Left cardiac atrium (tissue), 4 donors: ENCODE measurements around the gene NPEPL1. TPM values are rescaled to one million over a fixed set of nuclear protein-coding genes. Genes with fewer than 3 reads are reported as not detected.

ENCODE experiments used
- ATAC-seq, 2 donors: fragments of 200-7000 bp; cut with Tn5 transposase; one replicate each; pipeline ENCODE4 v1.9.1; 2020; ENCODE audit warnings: mild to moderate bottlenecking in 2 of 2, moderate library complexity in 2 of 2
- DNase-seq: peaks from one replicate; pipeline ENCODE4 v3.0.0-alpha.2; 2020
- intact Hi-C, 2 donors: fragments of 100-400 bp; cut with DNase I; formaldehyde crosslinking; loops; one replicate each; pipeline versions ENCODE4 v1.14.1 to v1.15.1; 2022 to 2023
- total RNA-seq, 2 donors: library from RNA; stranded (reverse); fragmentation: NEBNext Ultra II Directional; extraction: Animal tissue kit (Norgen Biotek cat#: 25700); gene quantifications; one replicate each; pipeline ENCODE4 v1.2.1, GENCODE V29; 2021
- donor health status: DM: no; HTN: yes; CAD: no.
- donor health status: DM: no; HTN: yes; CAD: no; lungs with severe emphysema.
- donor health status: DM: yes; HTN: yes; CAD: no.
- donor health status: Dilated cardiomyopathy.

Gene NPEPL1
- total RNA-seq, 2 donors from 2014 or later: 19.7 to 20.0 TPM

DNA sequence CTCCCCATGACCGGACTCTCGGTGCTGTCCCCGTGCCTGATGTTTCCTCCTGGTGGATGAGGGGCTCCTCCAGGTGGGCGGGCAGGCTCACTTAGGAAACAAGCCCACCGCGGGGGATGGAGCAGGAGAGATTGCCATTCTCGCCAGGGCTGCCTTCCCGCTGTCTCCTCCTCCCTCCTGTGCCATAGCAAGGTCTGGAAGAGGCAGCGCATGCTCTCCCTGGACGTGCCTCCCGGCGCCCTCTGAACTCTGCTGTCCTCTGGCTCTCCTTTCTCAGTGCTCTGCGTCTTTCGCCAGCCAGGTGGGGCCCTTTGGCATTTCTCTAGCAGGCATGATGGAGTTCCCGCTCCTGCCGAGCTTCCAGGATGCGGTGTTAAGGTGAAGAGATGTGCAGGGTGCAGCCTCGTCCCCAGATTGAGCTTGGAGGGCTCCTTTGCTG lies 17.4 kb upstream of the NPEPL1 start:
- ATAC-seq: no peak
- intact Hi-C loops: no loop called here
- DNase-seq: no peak

GRCh38 chr20:58675641-58676040 lies 17.0 kb upstream of the NPEPL1 start:
- intact Hi-C loops: no loop called here
- ATAC-seq (no peak), DNase-seq (no peak)

DNA sequence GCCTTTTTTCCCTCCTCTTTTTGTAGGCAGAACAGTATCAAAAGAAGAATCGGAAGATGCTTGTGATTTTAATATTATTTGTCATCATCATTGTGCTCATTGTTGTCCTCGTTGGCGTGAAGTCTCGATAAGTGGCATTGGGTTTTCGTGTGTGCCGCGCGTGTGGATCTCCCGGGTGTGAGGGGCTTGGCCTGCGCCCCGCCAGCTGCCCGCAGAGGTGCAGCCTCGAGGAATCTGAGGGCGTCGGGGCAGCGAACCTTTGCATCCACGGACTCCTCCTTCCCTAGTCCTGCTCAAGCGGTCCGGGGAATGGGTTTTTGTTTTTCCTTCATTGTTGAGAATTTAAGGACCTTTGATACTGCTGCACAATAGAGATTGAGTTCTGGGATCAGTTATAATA lies 16.4 kb upstream of the NPEPL1 start:
- intact Hi-C loops: no loop called here
- ATAC-seq (no peak), DNase-seq (no peak)

- ATAC-seq: no peak
- intact Hi-C loops: no loop called here
- DNase-seq: no peak
Observed at GRCh38 chr20:58677079-58677604, 15.5 kb upstream of the NPEPL1 start.

DNA sequence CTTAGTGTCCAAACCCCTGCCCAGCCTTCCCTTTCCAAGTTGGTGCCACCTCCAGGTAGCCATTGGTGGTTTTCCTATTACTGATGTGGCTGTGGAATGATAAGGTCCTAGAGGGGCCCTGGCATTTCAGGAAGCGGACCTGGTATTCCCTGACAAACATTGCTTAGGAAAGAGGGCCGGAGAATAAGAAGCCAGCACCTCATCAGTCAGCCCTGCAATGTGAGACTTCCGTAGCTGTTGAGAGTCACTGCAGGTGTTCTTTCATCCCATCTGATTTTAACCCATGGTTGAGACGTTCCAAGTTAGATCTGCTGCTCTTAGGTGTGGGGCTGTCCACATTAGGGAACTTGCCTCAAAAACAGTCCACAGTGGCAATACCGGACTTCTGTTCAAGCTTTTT lies 14.8 kb upstream of the NPEPL1 start:
- no peak for DNase-seq
- intact Hi-C loops: no loop called here
- no peak for ATAC-seq

GRCh38 chr20:58678806-58679205 lies 13.8 kb upstream of the NPEPL1 start:
- no peak for DNase-seq

DNA sequence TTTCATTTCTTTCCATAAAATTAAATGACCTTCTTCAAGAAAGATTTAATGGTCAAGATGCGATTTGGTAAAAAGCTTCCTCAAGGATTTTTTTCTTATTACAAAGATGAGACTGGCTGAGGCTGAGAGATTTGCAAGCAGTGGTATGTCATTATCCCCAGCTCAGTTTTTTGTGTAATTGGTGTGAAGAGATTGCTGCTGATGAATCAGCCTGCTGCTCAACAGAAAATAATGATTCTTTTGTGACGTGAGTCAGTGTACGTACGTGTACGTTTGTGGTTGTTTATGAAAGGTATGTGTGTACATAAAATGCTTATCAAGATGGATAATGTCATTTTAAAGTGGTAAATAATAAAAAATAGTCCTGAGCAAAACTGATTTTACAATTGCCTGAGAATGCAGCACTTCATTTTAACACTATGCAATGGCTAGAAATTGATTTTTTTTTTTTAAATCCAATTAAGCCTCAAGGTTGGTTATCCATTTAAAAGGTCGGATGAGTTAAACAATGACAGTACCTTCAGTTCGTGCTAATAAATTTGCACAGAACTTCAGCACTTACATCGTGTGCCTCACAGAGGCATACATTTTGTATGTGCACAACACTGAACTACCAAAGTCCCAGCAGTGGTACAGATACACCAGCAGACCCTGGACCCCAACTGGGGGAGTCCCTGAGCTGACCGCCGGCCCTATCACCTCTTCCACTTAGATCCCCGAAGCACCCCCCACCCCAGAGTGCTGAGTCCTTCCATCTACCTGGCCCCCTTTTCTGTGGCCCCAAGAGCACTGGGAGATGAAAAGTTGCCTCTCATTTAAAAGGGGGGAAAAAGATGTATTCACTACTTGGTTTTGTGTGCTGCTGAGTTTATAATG lies 9.7 kb upstream of the NPEPL1 start:
- DNase-seq: no peak
- intact Hi-C loops: no loop called here
- ATAC-seq: no peak

More at GRCh38 chr20:58678806-58679205, 13.8 kb upstream of the NPEPL1 start:
- ATAC-seq: no peak
- intact Hi-C loops: no loop called here

- ATAC-seq: no peak
- no peak for DNase-seq
- intact Hi-C loops: no loop called here
Observed at GRCh38 chr20:58684291-58684690, 8.3 kb upstream of the NPEPL1 start.

DNA sequence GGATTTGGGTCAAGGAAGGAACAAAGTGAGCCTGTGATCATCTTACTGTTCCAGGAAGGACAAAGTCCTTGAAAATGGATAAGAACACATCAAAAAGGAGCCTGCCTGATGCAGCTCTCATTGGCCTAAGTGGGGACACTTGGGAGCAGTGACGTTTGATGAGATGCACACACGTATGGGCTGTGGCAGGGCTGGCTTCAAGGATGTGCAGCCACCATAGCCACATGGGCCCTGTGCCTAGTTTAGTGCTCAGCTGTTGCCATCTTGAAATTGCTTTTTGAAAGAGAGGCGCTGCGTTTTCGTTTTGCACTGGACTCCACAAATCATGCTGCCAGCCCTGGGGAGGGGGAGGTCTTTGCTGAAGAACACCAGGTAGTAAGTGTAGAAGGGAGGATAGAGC lies 6.6 kb upstream of the NPEPL1 start:
- intact Hi-C loops: no loop called here
- ATAC-seq (no peak), DNase-seq (no peak)

GRCh38 chr20:58688414-58688813 lies 4.2 kb upstream of the NPEPL1 start:
- ATAC-seq: no peak
- intact Hi-C loops: no loop called here

GRCh38 chr20:58688840-58689239 lies 3.8 kb upstream of the NPEPL1 start:
- DNase-seq (no peak), ATAC-seq (no peak)
- intact Hi-C loops: no loop called here

More at GRCh38 chr20:58688414-58688813, 4.2 kb upstream of the NPEPL1 start:
- no peak for DNase-seq

DNA sequence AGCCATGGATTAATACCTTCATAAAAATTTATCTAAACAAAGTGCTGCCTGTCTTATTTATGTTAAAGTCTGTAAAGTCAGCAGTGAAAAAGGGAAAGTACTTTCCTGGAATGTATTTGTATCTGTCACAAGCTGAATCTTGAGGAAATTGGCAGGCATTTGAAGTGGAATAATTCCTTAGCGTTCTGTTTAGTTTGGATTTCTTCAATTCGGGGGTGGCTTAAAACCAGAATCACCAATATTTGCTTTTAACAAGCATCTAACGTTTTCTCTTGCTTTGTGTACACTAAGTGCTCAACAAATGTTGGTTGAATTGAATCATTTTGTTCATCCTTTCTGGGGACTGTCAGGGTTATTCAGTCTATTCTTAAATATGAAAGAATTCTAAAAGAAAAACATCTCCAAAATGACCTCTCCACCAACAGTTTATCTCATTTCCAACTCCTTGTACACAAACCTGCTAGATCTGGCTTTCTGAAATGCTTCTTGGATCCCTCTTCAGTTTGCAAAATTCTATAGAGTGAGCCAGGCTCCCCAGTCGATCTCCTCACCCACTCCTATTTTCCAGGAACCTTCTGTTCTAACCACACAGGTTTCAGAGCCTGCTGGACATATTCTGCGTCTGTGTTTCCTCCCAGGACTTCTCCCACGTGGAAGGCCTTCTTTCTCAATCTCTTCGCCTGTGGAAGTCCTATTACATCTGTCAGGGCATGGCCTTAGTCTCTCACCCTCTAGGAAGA lies 2.0 kb upstream of the NPEPL1 start:
- intact Hi-C loops: no loop called here
- DNase-seq: no peak
- peak in 1 of 2 donors; percentile 8 for ATAC-seq

DNA sequence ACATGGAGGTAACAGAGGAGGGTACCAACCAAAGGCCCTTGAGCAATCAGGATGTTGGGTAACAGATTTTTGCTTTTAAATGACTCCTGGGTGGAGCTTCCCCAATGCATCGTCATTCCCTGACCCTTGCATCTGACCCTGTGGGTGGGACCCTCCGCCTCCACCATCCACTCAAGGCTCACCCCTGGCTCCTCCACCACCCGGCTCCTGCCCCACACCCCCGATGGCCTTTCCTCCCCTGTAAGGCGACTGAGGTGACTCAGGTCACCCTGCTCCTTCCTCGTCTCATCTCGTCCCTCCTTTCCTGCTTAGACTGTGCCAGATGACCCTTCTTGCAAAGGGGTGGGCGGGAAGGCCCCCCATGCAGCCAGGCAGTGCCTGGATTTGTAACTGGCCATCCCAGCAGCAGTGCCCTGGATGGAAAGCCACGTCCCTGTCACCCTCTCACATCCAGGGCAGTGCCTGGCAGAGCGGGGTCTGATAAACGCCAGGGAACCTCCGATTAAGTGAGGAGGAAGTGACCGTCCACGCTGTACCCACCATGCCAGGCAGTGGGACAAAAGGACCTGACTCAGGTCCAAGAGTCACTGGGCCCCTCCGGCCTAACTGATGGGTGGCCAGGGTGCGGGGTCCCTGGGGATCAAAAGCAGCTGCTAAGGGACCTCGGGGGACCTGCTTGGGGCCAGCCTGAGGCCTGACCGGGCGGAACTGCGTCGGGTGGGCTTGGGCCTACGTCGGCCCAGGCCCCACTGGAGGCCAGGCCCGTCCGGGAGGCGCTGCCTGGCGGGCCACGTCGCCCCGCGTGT lies 624 bp upstream of the NPEPL1 start:
- peak in 1 of 2 donors; percentile 70 for ATAC-seq
- peak; percentile 76 for DNase-seq
- intact Hi-C loops: no loop called here

GRCh38 chr20:58693226-58694006 lies 816 bp downstream of the NPEPL1 start:
- intact Hi-C loops: no loop called here
- peak; percentile 32 for DNase-seq
- ATAC-seq: peak in 1 of 2 donors; percentile 20

DNA sequence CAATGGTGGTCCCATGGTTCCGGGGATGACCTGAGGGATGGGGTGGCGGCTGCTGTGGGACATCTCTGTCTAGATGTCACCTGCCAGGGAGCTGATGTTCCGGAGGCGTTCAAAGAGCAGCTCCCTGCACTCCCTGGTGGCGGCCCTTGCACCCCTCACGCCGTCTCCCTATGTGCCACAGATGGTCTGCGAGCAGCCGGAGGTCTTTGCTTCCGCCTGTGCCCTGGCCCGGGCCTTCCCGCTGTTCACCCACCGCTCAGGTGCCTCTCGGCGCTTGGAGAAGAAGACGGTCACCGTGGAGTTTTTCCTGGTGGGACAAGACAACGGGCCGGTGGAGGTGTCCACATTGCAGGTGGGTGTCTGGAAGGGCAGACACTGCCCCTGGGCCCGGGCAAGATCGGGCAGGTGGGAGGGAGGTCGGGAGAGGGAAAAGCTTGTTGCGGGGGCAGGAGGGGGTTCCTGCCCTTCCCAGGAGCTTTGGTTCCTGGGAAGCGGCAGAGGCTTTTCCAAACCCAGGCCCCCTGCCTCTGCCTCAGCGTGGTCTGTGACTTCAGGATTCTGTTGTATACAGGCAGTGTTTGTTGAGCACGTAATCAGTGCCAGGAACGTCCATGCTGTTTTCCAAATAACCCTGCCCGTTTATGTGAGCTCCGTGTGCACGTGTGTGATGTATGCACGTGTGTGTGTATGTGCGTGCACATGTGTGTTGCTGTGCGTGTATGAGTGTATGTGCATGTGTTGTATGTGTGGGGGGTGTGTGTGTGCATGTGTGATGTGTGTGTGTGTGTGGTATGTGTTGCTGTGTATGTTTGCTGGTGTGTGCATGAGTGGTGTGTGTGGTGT lies 1.9 kb downstream of the NPEPL1 start:
- DNase-seq (no peak), ATAC-seq (no peak)
- intact Hi-C loops: no loop called here

- intact Hi-C loops: no loop called here
- DNase-seq (no peak), ATAC-seq (no peak)
Observed at GRCh38 chr20:58695084-58695722, 2.6 kb downstream of the NPEPL1 start.

DNA sequence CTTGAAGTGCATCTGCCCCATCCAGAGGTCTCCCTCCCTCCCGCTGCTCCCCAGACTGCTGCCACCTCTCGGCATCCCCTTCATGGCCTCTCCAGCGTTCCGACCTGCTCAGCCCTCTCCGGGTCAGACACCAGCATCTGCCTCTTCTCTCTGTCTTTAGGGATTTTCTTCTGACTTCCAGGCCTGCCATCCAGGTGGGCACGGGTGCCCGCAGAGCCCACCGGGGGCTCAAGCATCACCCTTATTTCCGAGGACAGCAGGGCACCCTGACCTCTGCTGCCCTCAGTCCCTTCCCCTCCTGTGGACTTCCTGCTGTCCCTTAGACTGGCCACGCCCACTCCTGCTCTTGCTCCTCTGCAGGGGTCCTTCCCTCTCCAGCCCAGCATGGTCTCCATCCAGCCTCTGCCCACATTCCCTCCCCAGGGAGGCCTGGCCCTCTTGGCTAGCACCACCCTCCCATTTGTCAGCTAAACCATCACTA lies 3.3 kb downstream of the NPEPL1 start:
- no peak for ATAC-seq

More for the DNA sequence above, 3.3 kb downstream of the NPEPL1 start:
- intact Hi-C loops: no loop called here
- no peak for DNase-seq
